ENCODE results near the gene AGR3.

AGR3 gene

DNA sequence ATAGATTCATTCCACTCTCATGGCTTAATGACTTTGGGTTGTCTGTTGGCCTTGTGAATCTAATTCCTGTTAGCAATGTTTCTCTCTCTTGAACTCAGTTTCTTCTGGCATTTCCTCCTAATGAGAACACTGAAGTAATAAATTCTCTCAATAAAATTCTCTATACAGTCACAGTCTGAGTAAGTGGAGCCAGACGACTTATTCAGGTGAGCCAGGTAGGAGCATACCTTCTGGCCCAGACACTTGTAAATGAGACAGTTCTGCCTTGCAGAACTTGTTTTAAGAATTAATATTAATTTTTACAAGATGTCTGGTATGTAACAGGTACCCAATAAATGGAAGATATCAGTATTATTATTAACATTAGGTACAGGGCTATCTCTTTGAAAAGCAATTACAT, 48.4 kb downstream of the AGR3 start:
- no peak for DNase-seq (ENCODE audit: low read depth in 2 of 2)

DNA sequence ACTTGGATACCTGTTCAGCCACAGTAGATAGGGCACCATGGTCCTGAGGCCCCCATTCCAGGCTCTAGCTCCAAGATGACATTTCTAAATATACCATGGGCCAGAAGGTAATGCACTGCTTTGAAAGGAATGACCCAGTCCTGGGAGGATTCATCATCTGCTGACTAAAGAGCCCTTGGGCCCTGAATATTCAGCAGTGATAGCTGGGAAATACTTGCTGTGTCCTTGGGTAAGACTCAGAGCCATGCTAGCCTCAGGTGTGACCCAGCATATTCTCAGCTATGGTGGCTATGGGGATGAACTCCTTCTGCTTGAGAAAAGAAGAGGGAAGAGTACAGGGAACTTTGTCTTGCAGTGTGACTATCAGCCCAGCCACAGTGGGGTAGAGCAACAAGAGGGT, 55.7 kb downstream of the AGR3 start:
- DNase-seq (ENCODE audit: low read depth in 2 of 2): no peak

- no peak for DNase-seq (ENCODE audit: low read depth in 2 of 2)
Measured at GRCh38 chr7:16822029-16822428, 59.8 kb downstream of the AGR3 start.

DNA sequence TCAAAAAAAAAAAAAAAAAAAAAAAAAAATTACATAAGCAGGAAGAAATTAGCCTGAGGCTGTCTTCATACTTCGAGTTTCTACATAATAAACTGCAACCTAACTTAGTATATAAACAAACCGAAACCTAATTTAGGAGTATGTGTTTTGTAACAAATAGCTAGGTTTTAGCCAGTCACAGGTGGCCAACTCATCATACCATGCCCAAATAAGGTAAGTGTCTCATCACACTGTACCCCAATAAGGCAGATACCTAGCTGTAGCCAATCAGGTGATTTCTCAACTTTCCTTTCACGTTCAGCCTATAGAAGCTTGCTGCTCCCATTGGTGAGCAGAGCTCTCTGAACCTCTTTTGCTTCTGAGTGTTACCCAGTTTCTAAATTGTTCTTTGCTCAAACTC, 63.1 kb downstream of the AGR3 start:
- DNase-seq (ENCODE audit: low read depth in 2 of 2): no peak

DNA sequence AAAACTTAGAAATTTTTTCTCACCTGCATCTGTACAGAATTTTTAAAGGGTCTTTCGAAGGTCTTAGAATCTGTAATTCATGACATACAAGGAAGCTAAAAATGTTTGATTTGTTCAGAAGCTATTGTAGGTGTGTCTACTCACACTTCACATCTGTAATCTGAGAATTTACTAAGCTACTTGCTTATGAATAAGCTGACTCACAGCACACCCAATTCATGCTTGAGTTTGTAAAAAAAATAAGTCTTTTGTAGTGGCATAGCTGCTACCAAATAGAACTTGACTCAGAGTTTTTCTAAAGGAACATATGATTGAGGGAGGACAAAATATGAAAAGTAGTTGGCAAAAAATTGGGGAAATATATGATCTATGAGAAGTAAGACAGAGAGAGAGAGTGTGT, 64.2 kb downstream of the AGR3 start:
- no peak for DNase-seq (ENCODE audit: low read depth in 2 of 2)

DNA sequence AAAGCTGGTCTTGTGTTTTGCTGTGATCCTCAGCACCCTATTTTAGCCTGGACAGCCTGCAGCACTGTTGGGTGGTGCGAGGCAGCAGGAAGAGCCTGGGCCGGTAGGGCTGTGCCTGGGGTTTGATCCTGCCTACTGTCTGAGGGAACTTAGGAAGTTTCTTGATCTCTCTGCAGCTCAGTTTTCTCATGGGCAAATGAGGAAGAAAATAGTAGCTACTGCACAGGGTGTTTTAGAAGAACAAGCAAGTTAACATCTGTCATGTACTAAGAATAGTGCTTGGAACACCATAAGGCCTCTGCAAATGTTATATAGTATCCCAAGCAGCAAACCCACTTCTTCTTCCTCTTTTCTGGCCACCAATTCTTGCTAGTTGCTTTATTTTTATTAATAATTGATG, 65.0 kb downstream of the AGR3 start:
- no peak for DNase-seq (ENCODE audit: low read depth in 2 of 2)

DNA sequence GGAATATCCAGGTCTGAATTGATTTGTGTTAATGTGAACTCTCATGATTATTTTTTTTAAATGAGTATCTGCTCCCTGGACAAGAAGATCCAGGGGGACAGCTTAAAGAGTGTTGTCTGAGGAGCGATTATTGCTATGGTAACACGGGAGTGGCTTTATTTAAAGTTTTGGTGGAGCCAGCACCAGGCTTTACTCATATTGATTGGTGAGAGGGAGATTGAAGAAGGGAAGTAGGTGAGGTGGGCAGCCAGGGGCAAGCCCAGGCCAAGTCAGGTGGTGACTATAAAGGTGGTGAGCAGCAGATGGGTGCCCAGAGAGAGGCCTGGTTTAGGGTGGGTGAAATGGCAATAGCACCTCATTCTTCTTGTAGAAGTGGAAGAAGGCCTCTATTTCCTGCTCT, 66.8 kb downstream of the AGR3 start:
- DNase-seq (ENCODE audit: low read depth in 2 of 2): no peak

DNA sequence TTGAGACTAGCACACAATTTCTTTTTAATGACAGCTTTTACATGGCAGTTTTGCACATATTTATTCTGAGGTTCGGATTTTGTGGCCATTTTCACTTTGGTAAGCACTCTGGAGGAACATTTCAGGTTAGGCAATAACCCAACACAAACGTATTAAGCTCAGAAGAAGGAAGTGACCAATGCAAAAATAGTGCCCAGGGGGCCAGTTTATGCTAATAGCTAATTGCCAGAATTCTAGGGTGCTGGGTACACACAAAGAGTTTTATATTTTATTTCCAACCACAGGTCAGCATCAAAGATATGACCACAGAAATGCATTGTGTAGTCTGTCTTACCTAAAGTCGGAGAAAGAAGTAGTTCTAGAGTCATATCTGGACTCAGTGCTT, 68.6 kb downstream of the AGR3 start:
- no peak for DNase-seq (ENCODE audit: low read depth in 2 of 2)

- DNase-seq (ENCODE audit: low read depth in 2 of 2): no peak
Measured at GRCh38 chr7:16812542-16813231, 69.1 kb downstream of the AGR3 start.

- no peak for DNase-seq (ENCODE audit: low read depth in 2 of 2)
Measured at GRCh38 chr7:16811551-16811950, 70.2 kb downstream of the AGR3 start.

DNA sequence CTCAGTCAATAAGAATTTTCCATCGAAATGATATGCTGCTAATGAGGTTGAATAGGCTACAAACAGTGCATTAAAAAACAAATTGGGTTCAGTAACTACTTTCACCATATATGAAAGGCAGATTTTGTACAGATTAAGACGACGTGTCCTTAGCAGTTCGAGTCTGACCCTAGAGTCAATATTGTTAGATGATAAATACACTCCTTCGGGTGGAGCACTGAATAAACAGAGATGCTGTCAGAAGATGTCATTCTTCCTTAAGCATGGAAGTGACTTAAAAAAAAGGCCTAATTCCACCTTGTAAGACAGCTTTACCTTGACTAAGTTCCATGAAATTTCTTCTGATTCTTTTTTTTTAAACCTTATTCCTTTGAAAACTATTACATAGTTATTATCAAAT, 71.2 kb downstream of the AGR3 start:
- DNase-seq (ENCODE audit: low read depth in 2 of 2): no peak

DNA sequence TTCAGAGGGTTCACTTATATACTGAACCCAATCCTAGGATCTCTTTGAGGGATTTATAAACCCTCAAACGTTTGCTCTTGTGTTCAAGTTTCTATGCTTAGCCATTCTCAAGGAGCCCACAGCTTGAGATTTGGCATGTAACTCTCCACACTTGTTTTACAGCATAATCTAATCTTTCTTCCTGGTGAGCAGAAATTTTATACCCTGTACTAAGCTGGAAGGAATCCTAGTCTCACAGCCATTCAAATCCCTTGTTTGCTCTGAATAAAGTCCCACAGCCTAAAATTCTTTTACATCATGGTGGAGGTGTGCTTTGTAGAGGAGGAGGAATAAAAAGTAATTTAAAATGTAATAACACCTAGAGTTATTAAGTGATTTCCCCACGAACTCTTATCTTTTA, 71.7 kb downstream of the AGR3 start:
- DNase-seq (ENCODE audit: low read depth in 2 of 2): no peak

Measured in stimulated activated CD4-positive, alpha-beta T cell treated with anti-CD3 and anti-CD28 coated beads, Interleukin-4, amount 100 ng/mL, for 48 hours (primary cell).